Prostate gland (tissue), 2 donors: ENCODE data around the gene NPFFR1. TPM values are rescaled to one million over a fixed set of nuclear protein-coding genes. Genes with fewer than 3 reads are reported as not detected.

Experiments
- DNase-seq: peaks from one replicate; pipeline ENCODE4 v3.0.0-alpha.2; 2019; ENCODE audit warnings: low spot score
- H3K27ac ChIP-seq, 2 donors: fragments of 200-600 bp; sonication (generic); 2 replicates each; pipeline ENCODE4 v1.5.1; 2017 to 2019
- H3K27me3 ChIP-seq: fragments of 200-600 bp; sonication (generic); replicated peaks from 2 replicates; pipeline ENCODE4 v1.5.1; 2019; ENCODE audit not compliant: insufficient read depth
- H3K36me3 ChIP-seq, 2 donors: fragments of 200-600 bp; sonication (generic); 1 replicate in 1 of 2; 2 replicates in 1 of 2; pipeline versions ENCODE4 v1.5.1 to v1.8.1; 2017 to 2019
- H3K4me1 ChIP-seq: fragments of 200-600 bp; sonication (generic); replicated peaks from 2 replicates; pipeline ENCODE4 v1.5.1; 2019
- H3K4me3 ChIP-seq, 2 donors: fragments of 200-600 bp; sonication (generic); 2 replicates each; pipeline ENCODE4 v1.5.1; 2017 to 2019
- H3K9me3 ChIP-seq: fragments of 200-600 bp; sonication (generic); 2 replicates; pipeline ENCODE4 v1.5.1; 2017
- POLR2A ChIP-seq: fragments of 450-650 bp; IDR thresholded peaks from one replicate; pipeline ENCODE4 v1.6.1; 2016; ENCODE audit warnings: antibody characterized with exemption, mild to moderate bottlenecking
- POLR2AphosphoS5 ChIP-seq: sonication (generic); formaldehyde crosslinking; IDR thresholded peaks from one replicate; pipeline ENCODE4 v1.6.1; 2017; ENCODE audit warnings: antibody characterized with exemption
- WGBS: methylation state at CpG from one replicate; pipeline ENCODE4 v1.1.5; 2018; 5-methylcytosine and 5-hydroxymethylcytosine counted together
- intact Hi-C: fragments of 100-400 bp; cut with DNase I; formaldehyde crosslinking; loops from one replicate; pipeline ENCODE4 v1.14.2; 2022
- total RNA-seq, 2 donors: library from RNA; depleted of rRNA; stranded (reverse); fragments of >200 nt; gene quantifications; one replicate each; pipeline ENCODE4 v1.1.0, GENCODE V29; 2016
- TF ChIP-seq, protein P1 (sequence below), 4 experiments: fragments of 200-600 bp in 2 of 4; fragments of 450-650 bp in 2 of 4; sonication (generic) in 2 of 4; IDR thresholded peaks; 1 replicate in 3 of 4; 2 replicates in 1 of 4; pipeline ENCODE4 v1.5.1; 2016 to 2019; ENCODE audit warnings: antibody characterized with exemption in 4 of 4, mild to moderate bottlenecking in 2 of 4, moderate library complexity in 2 of 4

NPFFR1 gene
- total RNA-seq, 2 donors from 2014 or later: under 0.01 to 1.1 TPM

DNA sequence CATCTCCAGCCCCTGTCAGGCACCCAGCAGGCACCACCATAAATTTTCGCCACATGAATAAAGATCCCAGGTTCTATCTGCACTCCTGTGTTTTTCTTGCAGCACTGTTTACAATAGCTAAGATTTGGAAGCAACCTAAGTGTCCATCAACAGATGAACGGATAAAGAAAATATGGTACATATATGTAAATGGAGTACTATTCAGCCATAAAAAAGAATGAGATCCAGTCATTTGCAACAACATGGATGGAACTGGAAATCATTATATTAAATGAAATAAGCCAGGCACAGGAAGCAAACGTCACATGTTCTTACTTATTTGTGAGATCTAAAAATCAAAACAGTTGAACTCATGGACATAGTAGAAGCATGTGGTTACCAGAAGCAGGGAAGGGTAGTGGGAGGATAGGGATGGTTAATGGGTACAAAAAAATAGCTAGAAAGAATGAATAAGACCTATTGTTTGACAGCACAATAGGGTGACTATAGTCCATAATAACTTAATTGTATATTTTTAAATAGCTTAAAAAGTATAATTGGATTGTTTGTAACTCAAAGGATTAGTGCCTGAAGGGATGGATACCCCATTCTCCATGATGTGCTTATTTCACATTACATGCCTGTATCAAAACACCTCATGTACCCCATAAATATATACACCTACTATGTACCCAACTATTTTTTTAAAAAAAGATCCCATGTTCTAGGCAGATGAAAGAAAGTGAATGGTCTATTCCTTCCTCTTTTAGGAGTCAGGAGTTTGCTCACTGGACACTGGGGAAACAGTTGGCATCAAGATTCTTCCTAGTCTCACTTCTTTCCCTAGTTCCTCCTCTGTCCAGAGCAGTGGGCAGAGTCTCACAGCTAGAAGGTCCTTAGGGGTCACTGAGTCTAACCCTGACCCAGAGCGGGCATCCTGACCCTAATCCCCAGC is 1.0 kb upstream of the NPFFR1 start:
- H3K36me3 ChIP-seq: no peaks in the 10 kb centered on the region
- TF ChIP-seq, protein P1, sequence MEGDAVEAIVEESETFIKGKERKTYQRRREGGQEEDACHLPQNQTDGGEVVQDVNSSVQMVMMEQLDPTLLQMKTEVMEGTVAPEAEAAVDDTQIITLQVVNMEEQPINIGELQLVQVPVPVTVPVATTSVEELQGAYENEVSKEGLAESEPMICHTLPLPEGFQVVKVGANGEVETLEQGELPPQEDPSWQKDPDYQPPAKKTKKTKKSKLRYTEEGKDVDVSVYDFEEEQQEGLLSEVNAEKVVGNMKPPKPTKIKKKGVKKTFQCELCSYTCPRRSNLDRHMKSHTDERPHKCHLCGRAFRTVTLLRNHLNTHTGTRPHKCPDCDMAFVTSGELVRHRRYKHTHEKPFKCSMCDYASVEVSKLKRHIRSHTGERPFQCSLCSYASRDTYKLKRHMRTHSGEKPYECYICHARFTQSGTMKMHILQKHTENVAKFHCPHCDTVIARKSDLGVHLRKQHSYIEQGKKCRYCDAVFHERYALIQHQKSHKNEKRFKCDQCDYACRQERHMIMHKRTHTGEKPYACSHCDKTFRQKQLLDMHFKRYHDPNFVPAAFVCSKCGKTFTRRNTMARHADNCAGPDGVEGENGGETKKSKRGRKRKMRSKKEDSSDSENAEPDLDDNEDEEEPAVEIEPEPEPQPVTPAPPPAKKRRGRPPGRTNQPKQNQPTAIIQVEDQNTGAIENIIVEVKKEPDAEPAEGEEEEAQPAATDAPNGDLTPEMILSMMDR (IDR thresholded peaks at IDR 0.05): no peak
- TF ChIP-seq POLR2A (no peak), POLR2AphosphoS5 (no peak)
- 64% methylated on average over 4 of the region's 4 CpGs for WGBS
- no peaks in the 10 kb centered on the region for H3K4me1 ChIP-seq
- H3K27ac ChIP-seq: no peak overlapping the region
- H3K4me3 ChIP-seq: no peak overlapping the region
- no peak for DNase-seq
- no peaks in the 10 kb centered on the region for H3K9me3 ChIP-seq
- intact Hi-C loops: no loop called here
- H3K27me3 ChIP-seq: no peaks in the 10 kb centered on the region

DNA sequence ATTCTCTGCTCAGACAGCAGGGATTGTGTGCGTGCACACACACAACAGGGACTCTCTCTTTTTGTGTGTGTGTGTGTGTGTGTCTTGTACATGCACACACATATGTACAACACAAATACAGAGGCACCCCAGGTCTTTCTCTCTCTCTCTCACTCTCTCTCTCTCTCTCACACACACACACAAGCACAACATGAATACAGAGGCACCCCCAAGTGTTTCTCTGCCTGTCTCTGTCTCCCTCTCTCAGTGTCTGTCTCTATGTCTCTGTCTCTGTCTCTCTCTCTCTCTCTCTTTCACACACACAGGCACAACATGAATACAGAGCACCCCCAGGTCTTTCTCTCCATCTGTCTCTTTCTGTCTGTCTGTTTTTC is 746 bp downstream of the NPFFR1 start:
- intact Hi-C loops: no loop called here
- WGBS: 90% methylated on average over 1 of the region's 1 CpG
- no peak overlapping the region for H3K4me3 ChIP-seq
- TF ChIP-seq POLR2AphosphoS5 (no peak), POLR2A (no peak)
- TF ChIP-seq, protein P1 (IDR thresholded peaks at IDR 0.05): no peak
- H3K9me3 ChIP-seq: no peaks in the 10 kb centered on the region
- DNase-seq: no peak
- no peaks in the 10 kb centered on the region for H3K27me3 ChIP-seq
- no peaks in the 10 kb centered on the region for H3K4me1 ChIP-seq
- no peak overlapping the region for H3K27ac ChIP-seq
- H3K36me3 ChIP-seq: no peaks in the 10 kb centered on the region

DNA sequence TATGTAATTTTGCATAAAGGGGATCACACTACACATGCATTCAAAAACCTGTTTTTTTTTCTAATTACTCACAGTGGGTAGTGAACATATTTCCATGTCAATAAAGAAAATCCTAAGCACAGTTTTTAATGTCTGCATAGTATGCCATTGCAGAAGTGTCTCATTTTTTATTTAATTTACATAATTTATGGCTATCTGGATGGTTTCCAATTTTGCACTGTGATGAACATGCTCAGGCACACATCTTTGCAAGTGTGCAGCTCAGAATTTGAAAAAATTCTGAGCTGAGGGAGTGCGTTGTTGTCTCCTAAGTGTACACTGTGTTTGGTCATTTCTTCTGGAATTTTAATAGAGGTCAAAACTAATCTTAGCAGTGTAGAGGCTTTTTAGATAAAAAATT is 2.2 kb downstream of the NPFFR1 start:
- no peaks in the 10 kb centered on the region for H3K4me1 ChIP-seq
- WGBS: 53% methylated on average over 1 of the region's 1 CpG
- no peak overlapping the region for H3K4me3 ChIP-seq
- TF ChIP-seq, protein P1 (IDR thresholded peaks at IDR 0.05): no peak
- no peak for TF ChIP-seq POLR2AphosphoS5
- H3K36me3 ChIP-seq: no peaks in the 10 kb centered on the region
- no peak overlapping the region for H3K27ac ChIP-seq
- H3K9me3 ChIP-seq: no peaks in the 10 kb centered on the region
- DNase-seq: no peak
- no peaks in the 10 kb centered on the region for H3K27me3 ChIP-seq
- intact Hi-C loops: no loop called here

DNA sequence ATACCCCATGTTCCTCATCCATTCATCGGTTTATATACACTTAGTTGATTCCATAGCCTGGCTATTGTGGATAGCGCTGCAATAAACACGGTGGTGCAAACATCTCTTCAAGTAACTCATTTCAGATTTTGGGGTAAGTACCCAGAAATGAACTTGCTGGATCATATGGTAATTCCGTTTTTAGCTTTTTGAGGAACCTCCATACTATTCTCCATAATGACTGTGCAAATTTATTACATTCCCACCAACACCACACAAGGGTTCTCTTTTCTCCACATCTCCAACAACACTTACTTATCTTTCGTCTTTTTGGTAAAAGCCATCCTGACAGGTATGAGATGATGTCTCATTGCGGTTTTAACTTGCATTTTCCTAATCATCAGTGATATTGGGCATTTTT is 3.7 kb downstream of the NPFFR1 start:
- no peak overlapping the region for H3K27ac ChIP-seq
- DNase-seq: no peak
- no peaks in the 10 kb centered on the region for H3K36me3 ChIP-seq
- no peaks in the 10 kb centered on the region for H3K4me1 ChIP-seq
- intact Hi-C loops: no loop called here
- H3K4me3 ChIP-seq: no peak overlapping the region
- WGBS: 81% methylated on average over 6 of the region's 6 CpGs
- TF ChIP-seq, protein P1 (IDR thresholded peaks at IDR 0.05): no peak
- TF ChIP-seq POLR2A: no peak
- TF ChIP-seq POLR2AphosphoS5: no peak
- H3K27me3 ChIP-seq: no peaks in the 10 kb centered on the region
- H3K9me3 ChIP-seq: no peaks in the 10 kb centered on the region
